Activated CD4-positive, CD25-positive, alpha-beta regulatory T cell treated with anti-CD3 and anti-CD28 coated beads, Interleukin-2, amount 50 U/mL, for 72 hours (primary cell): Measurements from ENCODE around the gene TMBIM1.

Experiments
- DNase-seq: peaks from one replicate; pipeline ENCODE4 v3.0.0; 2021

Gene TMBIM1

DNA sequence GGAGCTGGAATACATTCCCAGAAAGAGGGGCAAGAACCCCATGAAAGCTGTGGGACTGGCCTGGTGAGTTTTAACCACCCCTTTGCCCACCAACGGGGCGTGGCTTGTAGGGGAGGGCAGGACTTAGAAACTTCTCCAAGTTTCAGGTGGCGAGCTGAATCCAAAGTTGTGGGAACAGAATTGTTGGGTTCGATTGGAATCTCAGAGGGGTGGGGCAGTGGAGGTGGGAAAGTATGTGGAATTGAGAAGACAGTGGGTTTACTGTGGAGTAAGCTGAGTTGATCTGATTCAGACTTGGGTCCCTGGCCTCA, 20.9 kb downstream of the TMBIM1 start:
- no peak for DNase-seq

DNA sequence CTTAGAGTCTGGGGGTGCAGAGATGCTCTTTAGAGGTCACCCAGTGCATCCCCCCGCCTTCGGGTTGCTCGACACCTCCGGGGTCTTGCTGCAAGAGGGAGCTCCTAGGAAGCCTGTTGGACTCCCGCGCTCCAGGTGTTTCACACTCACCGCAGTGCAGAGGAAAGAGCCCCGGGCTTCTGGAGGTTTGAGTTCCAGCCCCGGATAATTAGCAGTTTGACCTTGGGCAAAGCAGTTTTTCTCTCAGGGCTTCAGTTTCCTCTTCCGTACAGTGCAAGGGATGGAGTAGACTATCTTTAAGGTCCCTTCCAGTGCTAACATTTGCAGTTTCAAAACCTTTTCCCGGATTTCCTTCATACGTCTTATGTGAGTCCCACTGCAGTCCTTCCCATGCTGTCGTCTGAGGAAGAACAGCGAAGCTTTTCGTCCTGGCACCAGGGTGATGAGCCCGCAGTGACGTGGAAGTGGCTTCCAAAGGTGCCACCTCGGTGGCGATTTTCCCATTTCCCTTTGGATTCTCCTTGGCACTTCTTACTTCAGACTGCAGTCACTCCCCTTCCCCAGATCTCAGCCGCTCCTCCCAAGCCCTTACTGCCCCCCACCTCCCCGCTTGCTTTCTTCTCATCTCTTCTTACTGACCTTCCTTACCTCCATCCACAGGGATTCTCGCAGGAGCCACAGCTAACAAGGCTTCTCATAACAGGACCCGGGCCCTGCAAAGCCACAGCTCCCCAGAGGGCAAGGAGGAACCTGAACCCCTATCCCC, 21.4 kb downstream of the TMBIM1 start:
- DNase-seq = no peak

DNA sequence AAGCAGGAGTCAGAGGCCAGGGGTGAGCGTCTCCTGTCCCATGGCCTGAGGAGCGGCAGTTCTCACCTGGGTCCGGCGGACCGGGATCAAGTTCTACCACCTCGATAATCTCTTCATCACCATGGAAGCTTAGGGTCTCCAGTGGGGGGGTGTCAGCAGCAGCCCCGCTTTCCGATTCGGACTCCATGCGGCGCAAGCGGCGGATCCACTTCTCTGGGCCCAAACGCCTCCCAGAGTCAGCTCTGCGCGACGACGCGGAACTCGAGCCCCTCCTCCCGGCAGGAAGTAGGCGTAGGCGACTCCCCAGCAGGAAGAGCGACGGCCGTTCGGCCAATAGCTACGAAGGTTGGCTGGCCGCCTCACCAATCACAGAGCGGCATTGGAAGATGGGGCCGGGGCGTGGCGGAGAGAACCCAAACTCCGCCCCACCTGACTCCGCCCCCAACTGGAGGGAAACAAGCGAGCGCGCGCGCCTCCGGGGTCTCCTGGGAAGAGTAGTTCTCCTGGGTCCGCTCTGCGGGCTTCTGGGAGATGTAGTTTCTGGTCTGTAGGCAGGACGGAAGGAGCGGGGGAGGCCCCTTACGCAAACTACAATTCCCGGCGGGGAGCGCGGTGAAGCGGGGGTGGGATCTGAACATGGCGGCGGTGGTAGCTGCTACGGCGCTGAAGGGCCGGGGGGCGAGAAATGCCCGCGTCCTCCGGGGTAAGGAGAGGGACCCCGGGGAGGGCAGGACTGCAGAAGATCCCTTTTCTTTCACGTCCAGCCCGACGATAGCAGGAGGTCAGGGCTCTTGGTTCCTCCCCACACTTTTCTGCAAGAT, 22.2 kb downstream of the TMBIM1 start, which contains the start of the genes AAMP and PNKD:
Gene AAMP (minus strand): TSS at position 238 of the 821 bp plus-strand sequence. CDS start 51 bp downstream, at position 187.
Gene PNKD (plus strand): TSS at position 620 of the 821 bp plus-strand sequence. CDS start 17 bp downstream, at position 637.
- DNase-seq = peak; percentile 100

DNA sequence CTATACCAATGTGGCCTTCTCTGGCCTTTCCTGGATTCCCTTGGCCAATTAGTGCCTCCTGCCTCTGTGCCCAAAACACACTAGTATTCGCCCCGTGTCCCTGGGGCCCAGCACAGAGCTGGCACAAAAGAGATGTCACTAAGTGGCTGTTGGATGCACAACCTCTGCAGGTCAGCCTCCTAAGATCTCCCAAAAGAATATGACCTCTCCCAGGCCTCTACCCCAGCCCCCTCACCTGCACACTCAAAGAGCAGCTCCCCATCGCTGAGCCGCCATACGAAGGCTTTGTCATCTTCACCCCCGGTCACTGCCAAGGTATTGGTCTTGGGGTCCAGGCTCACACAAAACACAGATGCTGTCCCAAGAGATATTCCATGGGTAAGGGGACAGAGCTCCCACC, 25.0 kb downstream of the TMBIM1 start:
- DNase-seq = no peak

DNA sequence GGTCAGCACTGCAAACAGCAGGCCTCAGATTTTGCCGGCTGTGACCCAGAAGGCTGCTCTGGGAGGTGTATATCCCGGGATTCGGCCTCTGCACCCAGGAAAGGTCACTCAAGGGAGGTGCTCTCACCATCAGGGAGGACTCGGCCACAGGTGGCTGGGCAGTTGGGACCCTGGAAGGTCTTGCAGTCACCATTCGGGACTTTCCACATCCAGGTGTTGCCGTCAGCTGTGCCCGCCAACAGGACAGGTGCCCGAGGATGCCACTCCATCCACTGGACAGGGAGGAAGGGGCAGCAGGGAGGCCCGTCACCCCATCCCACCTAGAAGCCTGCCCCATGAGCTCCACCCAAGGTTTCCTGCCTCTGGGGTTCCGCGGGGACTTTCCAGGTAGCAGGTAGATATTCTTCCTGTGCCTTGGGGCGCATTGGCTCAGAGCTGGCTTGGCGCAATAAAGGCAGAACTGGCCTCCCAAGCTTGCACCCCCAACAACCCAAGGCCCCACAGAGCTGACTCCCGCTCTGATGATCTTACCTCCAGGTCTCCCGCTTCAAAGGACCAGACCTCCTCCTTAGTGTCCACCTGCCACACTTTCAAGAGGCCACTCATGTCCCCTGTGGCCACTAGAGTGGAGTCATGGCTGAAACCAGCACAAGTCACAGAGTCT, 25.9 kb downstream of the TMBIM1 start:
- DNase-seq = no peak

DNA sequence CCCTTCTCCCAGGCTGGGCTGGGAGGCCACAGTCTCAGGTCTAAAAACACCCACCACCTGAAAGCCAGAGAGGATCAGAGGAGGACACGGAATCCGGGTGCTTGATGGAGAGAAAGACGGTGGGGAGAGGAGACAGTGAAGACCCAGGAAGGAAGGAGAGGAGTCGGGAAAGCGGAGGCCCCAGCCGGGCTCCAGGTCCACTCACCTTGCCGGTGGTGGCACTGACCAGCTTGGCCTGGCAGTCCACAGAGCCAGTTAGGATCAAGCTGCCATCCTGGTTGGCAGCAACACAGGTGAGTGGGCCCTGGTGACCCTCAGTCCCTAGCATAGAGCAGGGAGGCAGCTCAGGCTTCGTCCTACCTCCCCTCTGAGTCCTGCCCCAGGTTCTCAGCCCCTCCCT, 26.7 kb downstream of the TMBIM1 start:
- no peak for DNase-seq

DNA sequence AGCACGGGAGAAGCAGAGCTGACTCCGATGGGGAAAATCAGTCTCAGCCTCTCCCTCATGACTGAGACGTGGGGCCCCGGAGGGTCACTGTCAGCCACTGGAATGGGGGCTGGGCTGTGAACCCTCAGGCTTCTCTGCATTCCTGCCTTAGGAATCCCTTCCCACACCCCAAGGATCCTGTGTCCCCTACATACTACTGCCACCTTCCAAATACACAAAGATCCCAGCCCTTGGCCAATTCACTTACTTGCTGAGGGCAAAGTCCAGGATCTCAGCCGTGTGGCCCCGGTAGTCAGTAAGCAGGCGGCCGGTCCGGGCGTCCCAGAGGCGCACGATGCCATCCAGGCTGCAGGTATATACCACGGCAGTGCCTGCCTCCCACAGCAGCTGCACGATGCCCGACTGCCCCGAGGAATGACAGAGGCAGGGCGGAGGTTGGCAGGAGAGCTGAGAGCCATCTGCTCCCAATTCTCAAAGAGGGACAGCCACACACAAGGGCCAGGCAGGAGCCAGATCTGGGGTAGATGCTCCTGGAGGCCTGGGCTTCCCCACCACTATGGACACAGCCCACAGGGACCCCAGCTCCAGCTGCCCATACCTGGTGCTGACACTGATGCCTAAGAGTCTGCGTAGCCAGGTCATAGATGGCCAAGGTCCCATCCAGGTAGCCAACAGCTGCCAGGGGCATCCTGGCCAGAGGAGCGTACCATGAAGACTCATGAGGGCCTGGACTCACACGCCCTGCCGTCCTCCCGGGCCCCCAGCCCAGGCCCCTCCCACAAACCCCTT, 27.3 kb downstream of the TMBIM1 start:
- DNase-seq = no peak

DNA sequence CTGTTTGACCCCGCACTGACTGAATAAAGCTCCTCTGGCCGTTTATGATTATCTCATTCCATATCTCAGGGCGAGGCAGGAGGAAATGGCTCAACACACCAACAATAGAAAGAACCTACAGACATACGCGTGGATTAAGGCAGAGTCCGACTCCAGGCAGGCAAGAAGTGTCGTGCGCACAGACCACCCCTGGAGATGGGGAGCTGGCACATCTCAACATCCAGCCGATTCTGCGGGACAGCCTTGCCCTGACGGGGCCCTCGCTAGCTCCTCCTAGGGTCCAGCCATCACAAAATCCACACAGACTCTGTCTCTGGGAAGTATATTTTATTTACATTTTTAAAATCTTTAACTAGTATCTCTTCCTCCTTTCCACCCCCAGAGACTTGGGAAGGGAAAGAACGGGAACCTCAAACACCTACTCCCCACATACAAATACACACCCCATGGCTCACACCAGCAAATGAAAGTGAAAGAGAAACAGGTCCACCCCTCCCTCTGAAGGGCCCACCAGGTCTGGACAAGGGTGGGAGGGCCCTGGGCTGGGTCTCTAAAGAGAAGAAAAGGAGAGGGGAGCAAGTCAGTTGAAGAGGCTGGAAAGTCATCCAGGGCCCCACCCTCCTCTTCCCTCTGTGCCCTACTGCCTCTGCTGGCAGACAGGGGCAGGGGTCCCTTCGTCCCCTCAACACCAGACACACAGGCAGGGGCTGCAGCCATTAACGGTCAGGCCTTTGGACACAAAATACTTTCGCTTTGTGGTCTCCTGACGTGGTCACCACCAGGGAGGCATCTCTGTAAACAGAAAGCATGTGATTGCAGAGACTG, 28.3 kb downstream of the TMBIM1 start:
- no peak for DNase-seq

DNA sequence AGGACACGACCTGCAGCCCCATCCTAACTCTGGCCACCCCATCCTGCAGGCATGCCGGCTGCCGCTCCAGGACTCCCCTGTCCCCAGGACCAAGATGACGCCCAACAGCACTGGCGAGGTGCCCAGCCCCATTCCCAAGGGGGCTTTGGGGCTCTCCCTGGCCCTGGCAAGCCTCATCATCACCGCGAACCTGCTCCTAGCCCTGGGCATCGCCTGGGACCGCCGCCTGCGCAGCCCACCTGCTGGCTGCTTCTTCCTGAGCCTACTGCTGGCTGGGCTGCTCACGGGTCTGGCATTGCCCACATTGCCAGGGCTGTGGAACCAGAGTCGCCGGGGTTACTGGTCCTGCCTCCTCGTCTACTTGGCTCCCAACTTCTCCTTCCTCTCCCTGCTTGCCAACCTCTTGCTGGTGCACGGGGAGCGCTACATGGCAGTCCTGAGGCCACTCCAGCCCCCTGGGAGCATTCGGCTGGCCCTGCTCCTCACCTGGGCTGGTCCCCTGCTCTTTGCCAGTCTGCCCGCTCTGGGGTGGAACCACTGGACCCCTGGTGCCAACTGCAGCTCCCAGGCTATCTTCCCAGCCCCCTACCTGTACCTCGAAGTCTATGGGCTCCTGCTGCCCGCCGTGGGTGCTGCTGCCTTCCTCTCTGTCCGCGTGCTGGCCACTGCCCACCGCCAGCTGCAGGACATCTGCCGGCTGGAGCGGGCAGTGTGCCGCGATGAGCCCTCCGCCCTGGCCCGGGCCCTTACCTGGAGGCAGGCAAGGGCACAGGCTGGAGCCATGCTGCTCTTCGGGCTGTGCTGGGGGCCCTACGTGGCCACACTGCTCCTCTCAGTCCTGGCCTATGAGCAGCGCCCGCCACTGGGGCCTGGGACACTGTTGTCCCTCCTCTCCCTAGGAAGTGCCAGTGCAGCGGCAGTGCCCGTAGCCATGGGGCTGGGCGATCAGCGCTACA, 29.4 kb downstream of the TMBIM1 start:
- no peak for DNase-seq

DNA sequence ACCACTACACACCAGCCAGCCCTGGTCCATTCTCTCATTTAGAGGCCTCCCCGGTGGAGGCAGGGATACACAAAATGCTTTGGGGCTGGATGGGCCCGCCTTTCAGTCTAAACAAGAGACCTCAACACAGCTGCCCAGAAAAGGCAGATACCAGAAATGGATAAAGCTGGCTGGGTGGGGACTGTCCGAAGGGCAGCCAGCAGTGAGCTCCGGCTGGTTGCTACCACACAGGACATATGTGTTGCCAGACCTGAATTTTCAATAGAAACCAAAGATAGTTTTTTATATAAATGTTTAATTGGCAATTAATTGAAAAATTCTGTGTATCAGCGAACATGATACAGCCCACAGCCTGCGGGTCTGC, 30.1 kb downstream of the TMBIM1 start:
- no peak for DNase-seq

DNA sequence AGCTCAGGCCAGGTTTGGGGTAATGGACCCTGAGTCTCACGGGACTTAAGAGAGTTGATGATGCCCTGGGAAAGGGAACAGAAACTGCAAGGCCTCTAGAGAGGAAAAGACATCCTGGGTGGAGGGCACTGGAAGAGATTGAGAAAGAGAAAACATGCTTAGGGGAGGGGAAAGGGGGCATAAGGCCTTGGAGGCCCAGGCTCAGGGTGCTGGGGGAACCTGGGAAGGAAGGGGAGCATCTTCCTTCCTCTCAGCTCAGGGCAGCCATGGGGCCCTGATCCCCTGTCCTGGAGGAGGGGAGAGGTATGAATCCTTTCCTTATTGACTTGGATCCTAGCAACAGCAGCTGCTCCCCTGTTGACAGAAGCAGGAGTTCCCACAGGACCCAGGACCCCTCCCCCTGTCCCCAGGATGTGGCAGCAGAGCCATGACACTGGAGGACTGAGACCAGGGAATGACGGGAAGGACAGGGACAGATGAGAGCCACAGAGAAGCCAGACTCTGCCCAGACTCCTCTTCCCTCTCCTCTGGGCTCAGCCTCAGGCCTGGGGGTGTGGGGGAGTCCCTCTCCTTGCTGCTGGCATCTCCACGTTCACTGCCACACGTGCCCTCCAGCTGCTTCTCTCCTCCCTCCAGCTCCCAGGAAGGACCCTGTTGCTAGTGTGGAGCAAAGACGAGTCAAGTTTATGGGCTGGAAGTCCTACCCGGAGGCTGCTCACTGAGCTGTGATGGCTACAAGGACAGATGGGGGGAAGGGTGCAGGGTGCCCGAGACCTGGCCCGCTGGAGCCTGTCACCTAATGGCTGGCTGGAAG, 30.7 kb downstream of the TMBIM1 start:
- DNase-seq = no peak

DNA sequence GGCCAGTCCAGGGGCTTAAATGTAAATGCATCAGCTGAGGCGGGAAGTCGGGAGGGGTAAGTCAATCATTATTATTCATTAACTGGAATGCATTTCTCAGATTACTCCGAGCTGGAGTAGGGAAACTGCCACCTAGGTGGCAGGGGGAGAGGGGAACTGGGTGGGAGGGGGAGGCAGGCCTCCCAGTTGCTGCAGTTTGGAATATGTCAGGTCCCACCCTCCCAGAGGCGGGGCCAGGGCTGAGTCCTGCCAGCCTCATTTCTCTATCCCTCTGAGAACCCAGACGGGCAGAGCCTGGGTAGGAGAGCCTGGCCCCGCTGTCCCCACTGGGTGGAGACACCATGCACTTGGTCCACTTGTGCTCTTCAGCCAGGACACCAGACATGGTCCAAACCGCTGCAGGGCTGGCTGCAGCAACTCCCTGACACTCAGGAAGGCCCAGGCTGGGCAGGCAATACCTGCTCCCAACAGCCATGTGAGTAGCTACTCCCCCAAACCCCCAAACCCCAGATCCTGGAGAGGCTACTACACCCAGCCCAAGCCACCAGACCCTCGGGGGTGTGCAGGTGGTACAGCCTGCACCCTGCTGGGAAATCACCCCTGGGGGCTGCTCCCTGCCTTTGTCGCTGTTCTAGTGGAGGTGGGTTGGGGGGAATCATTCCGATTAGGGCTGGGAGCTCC, 31.4 kb downstream of the TMBIM1 start, which contains the start of gene GPBAR1:
Gene GPBAR1 (plus strand): TSS at position 274 of the 681 bp plus-strand sequence. CDS start 1,710 bp downstream, outside the sequence.
- DNase-seq = no peak

DNA sequence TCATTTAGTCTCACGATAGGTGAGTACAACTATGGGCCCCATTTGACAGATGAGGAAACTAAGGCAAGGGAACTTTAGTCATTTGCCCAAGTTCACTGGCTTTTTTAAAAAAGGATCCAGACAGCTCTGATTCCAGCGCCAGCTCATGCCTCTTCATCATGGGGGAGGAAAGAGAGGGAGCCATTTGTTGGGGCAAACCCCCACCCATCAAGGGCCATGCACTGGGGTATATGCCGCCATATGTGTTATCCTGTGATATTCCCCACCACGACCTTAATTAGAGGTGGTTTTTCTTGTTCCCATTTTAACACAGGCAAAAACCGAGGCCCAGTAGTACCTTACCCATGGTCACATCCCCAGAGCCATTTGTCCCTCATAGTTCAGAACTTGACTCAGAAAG, 32.1 kb downstream of the TMBIM1 start:
- DNase-seq = no peak

DNA sequence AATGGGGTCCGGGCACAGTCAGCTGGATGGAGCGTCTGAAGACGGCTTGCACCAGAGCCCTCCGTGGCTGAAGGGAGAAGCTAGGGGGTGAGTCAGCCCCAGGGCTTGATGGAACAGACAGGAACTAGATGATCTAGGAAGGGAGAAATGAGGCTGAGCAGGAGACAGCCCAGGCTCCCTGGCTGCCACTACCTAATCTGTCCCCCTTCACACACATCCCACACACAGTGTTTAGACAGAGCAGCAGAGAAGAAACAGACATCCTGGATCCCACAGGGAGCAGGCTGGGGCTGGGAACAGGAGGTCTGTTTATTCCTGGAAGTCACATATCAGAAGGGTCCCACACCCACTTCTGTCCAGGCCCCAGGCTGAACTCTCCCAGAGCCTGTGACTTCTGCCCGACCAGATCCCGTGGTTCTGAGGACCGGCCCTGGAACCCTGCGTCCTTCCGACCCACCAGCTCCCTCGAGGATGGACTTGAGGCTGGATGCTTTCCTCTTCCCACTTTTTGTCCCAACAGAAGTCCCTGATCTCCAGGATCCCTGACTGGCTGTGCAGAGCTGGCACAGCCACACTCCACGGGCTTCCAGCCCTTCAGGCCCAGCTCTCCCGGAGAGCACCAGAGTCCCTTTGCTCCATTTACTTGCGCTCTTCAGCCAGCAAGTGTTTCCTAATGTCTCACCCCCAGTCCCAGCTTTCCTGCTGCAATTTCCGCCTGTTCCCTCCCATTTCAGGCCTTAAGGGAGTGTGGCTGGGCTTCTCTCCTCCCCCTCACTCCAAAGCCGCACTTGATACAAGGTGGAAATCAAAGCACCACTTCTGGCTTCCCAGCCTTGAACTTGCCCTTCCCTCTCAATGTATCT, 33.0 kb downstream of the TMBIM1 start:
- DNase-seq = no peak

DNA sequence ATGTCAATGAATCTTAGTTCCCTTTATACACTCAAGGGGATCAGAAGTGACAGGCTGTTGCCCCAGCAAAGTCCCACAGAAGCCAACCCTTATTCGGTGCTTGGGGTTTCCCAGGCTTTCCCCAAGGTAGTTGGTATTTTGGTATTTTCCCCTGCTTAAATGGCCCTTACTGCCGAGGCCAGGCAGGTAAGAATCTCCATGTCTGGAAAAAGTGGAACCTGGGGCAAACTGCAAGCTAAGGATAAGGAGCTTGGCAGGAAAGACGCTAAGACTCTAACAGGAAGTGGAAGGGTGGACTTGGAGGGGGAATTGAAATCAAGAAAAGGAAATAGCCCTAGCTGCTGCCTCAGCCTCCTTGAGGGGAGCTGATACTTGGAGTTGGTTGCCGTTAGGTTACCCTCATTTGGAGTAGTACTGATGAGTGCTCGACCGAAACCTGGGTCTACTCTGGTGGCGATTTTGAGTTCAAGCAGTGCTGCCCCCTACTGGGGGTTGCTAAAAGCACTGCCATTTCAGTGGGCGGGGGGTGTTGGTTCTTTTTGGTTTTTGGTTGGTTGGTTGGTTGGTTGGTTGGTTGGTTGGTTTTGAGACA, 34.8 kb downstream of the TMBIM1 start:
- DNase-seq = peak; percentile 73

DNA sequence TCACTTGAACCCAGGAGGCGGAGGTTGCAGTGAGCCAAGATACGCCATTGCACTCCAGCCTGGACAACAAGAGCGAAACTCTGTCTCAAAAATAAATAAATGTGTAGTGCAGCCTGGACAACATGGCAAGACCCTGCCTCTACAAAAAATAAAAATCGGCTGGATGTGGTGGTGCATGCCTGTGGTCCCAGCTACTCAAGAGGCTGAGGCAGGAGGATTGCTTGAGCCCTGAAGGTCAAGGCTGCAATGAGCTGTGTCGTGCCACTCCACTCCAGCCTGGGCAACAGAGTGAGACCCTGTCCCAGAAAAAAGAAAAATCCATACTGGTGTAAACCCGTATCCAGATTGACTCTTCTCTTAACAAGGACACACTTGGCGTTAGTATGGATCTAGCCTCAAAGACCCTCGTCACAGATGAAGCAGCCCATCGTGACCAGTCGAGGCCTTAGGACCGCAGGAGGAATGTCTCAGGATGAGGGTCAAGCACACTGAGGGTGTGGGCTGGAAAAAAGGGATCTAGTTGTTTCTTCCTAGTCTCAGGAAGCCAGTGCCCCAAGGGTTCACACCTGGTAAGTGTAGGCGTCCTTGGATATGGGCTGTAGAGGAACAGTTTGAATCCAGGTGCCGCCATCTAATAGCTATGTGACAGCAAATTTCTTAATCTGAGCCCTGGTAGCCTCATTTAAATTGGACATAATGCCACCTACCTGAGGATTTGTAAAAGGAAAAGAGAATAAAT, 35.5 kb downstream of the TMBIM1 start:
- DNase-seq = peak; percentile 26

DNA sequence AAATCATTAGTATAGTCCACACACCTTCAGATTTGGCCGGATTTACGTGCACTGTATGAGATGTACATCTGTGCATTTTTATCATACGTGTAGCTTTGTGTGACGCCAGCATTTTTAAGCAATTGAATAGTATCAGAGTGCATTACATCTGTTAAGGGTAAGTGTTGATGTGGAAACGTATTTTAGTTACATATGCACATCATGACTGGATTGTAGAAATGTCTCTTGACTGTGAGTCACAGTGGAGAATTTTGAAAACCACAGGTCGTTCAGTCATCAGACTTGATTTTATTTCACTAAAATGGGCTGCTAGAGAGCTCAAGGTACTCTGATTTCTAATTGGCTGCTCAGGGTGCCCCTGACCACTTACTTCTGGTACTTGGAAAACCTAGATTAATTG, 36.9 kb downstream of the TMBIM1 start:
- DNase-seq = no peak
